Ectodermal cell (in vitro differentiated cells): ENCODE results near the gene TMEM273.

Source experiments
- H3K27ac ChIP-seq: 2 replicates; pipeline ENCODE4 v1.7.0; 2013; ENCODE audit warnings: mild to moderate bottlenecking, low read depth, low read length; ENCODE audit not compliant: insufficient read depth, poor library complexity, severe bottlenecking
- H3K27me3 ChIP-seq: 2 replicates; pipeline ENCODE4 v1.7.0; 2013; ENCODE audit warnings: mild to moderate bottlenecking, low read length; ENCODE audit not compliant: insufficient read depth, control insufficient read depth, poor library complexity, severe bottlenecking
- H3K36me3 ChIP-seq: one replicate; pipeline ENCODE4 v1.7.0; 2013; ENCODE audit warnings: low read length; ENCODE audit not compliant: control insufficient read depth, insufficient read depth
- H3K4me1 ChIP-seq: one replicate; pipeline ENCODE4 v1.7.0; 2013; ENCODE audit warnings: low read length; ENCODE audit not compliant: control insufficient read depth, insufficient read depth
- H3K4me3 ChIP-seq: 2 replicates; pipeline ENCODE4 v1.7.0; 2013; ENCODE audit warnings: low read depth, low read length, control low read depth; ENCODE audit not compliant: insufficient read depth
- H3K9me3 ChIP-seq: 2 replicates; pipeline ENCODE4 v1.7.0; 2013; ENCODE audit warnings: mild to moderate bottlenecking, low read length, moderate library complexity; ENCODE audit not compliant: control insufficient read depth
- WGBS, 2 experiments: methylation state at CpG; one replicate each; pipeline ENCODE4 v1.1.7; 2013; ENCODE audit warnings: missing lambda C conversion rate in 2 of 2; 5-methylcytosine and 5-hydroxymethylcytosine counted together

Gene TMEM273

GRCh38 chr10:49222170-49222569, 34.0 kb upstream of the TMEM273 start:
- Histone ChIP-seq H3K36me3 (no peaks in the 10 kb centered on the region), H3K27ac (no peak overlapping the region), H3K4me3 (no peak overlapping the region), H3K27me3 (no peaks in the 10 kb centered on the region), H3K4me1 (no peaks in the 10 kb centered on the region), H3K9me3 (no peaks in the 10 kb centered on the region)
- 91 to 98% methylated on average over 3 of the region's 3 CpGs for WGBS, 2 experiments

- 92% methylated on average over 2 of the region's 2 CpGs for WGBS, 2 experiments
- no peaks in the 10 kb centered on the region for H3K4me1 ChIP-seq
- no peaks in the 10 kb centered on the region for H3K27me3 ChIP-seq
These were observed 32.5 kb upstream of the TMEM273 start for GRCh38 chr10:49220679-49221078.

GRCh38 chr10:49220031-49220430, 31.8 kb upstream of the TMEM273 start:
- 91 to 97% methylated on average over 1 of the region's 1 CpG for WGBS, 2 experiments
- H3K4me1 ChIP-seq = no peaks in the 10 kb centered on the region
- no peak overlapping the region for H3K4me3 ChIP-seq
- H3K27me3 ChIP-seq = no peaks in the 10 kb centered on the region
- no peak overlapping the region for H3K27ac ChIP-seq
- H3K36me3 ChIP-seq = no peaks in the 10 kb centered on the region
- H3K9me3 ChIP-seq = no peaks in the 10 kb centered on the region

More at GRCh38 chr10:49220679-49221078, 32.5 kb upstream of the TMEM273 start:
- H3K9me3 ChIP-seq = no peaks in the 10 kb centered on the region
- no peak overlapping the region for H3K27ac ChIP-seq
- H3K4me3 ChIP-seq = no peak overlapping the region
- no peaks in the 10 kb centered on the region for H3K36me3 ChIP-seq

DNA sequence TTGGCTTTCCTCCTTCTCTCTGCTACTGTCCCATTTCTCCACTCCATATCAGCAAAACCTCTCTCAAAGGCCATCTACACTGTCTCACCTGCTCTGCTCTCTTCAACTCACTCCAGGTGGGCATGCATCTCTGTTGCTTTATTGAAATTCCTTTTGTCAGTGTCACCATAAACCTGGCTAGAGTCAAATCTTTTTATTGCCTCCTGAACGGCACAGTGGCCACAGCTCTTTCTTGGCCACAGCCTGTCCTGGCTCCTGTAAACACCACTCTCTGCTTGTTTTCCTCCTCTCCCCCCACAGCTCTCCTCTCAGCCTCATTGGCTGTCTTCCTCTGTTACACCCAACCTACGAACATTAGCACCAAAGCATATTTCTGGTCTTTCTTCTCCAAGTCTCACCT, 31.1 kb upstream of the TMEM273 start:
- Histone ChIP-seq H3K27me3 (no peaks in the 10 kb centered on the region), H3K4me1 (no peaks in the 10 kb centered on the region), H3K4me3 (no peak overlapping the region), H3K9me3 (no peaks in the 10 kb centered on the region), H3K36me3 (no peaks in the 10 kb centered on the region), H3K27ac (no peak overlapping the region)
- 88 to 89% methylated on average over 2 of the region's 2 CpGs for WGBS, 2 experiments

DNA sequence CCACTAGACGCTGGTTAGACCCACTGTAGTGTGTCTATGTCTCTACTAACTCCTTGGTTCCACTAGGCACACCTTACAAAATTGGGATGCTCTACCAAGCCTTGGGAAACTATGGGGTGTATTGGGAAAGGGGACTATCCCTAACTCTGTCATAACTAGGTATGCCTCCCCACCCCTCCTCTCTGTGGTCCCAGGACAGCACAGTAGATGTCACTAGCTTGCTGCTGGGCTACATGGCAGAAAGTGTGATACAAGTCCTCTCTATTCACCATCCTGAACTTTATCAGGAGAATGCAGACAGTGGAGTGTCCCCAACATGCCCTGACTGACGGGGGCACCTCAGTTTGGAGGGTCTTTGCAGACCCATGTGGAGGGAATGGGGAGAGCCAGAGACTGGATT, 30.3 kb upstream of the TMEM273 start:
- H3K36me3 ChIP-seq = no peaks in the 10 kb centered on the region
- H3K4me1 ChIP-seq = no peaks in the 10 kb centered on the region
- 94 to 97% methylated on average over 2 of the region's 2 CpGs for WGBS, 2 experiments
- H3K27ac ChIP-seq = no peak overlapping the region
- no peak overlapping the region for H3K4me3 ChIP-seq
- no peaks in the 10 kb centered on the region for H3K9me3 ChIP-seq
- no peaks in the 10 kb centered on the region for H3K27me3 ChIP-seq

GRCh38 chr10:49217645-49218044, 29.5 kb upstream of the TMEM273 start:
- Histone ChIP-seq H3K4me1 (peaks cover 6% of the 10 kb centered on the region), H3K4me3 (no peak overlapping the region), H3K27me3 (no peaks in the 10 kb centered on the region), H3K36me3 (no peaks in the 10 kb centered on the region), H3K27ac (no peak overlapping the region), H3K9me3 (no peaks in the 10 kb centered on the region)
- WGBS, 2 experiments = 44 to 66% methylated on average over 2 of the region's 2 CpGs

DNA sequence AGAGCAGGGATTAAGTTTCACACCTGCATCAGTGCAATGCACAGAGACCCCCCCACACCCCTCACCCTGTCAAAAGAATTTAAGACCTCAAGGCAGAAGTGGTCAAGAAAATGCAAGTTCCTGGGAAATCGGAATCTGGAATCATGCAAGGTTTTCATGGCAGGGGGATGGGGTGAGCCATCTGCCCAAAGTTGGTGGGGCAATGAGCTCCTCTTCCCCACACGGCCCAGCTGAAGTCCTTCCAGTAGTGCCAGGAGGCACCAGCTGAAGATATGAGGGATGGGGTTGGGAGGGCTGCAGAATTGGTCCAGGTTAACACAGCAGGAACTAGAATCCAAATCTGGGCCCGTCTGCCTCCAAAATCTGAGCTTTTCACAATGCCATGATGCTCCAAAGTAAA, 25.0 kb upstream of the TMEM273 start:
- no peak overlapping the region for H3K27ac ChIP-seq
- no peaks in the 10 kb centered on the region for H3K36me3 ChIP-seq
- H3K27me3 ChIP-seq = no peaks in the 10 kb centered on the region
- no peak overlapping the region for H3K4me3 ChIP-seq
- WGBS, 2 experiments = 85 to 90% methylated on average over 3 of the region's 3 CpGs
- peaks cover 6% of the 10 kb centered on the region for H3K4me1 ChIP-seq
- no peaks in the 10 kb centered on the region for H3K9me3 ChIP-seq

DNA sequence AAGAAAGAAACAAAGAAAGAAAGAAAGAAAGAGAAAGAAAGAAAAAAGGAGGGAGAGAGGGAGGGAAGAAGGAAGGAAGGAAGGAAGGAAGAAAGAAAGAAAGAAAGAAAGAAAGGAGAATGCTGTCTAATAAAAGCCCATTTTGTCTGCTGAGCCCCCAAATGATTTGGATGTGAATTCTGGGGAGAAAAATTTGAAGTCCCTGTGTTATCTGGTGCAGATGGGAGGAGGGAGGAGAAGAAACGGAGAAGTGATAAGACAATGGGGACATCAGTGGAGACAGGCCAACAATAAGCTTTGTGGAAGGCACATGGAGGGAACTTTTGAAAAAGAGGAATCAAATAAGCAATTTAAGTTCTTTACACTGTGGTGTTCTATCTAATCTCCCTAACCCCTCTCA, 24.6 kb upstream of the TMEM273 start:
- WGBS, 2 experiments = 0 to 14% methylated on average over 1 of the region's 1 CpG
- H3K27ac ChIP-seq = no peak overlapping the region
- H3K36me3 ChIP-seq = no peaks in the 10 kb centered on the region
- H3K27me3 ChIP-seq = no peaks in the 10 kb centered on the region
- H3K4me3 ChIP-seq = no peak overlapping the region
- peaks cover 6% of the 10 kb centered on the region for H3K4me1 ChIP-seq
- H3K9me3 ChIP-seq = no peaks in the 10 kb centered on the region

GRCh38 chr10:49212076-49212475, 23.9 kb upstream of the TMEM273 start:
- Histone ChIP-seq H3K27me3 (no peaks in the 10 kb centered on the region), H3K4me3 (no peak overlapping the region), H3K4me1 (peaks cover 6% of the 10 kb centered on the region), H3K36me3 (no peaks in the 10 kb centered on the region), H3K27ac (no peak overlapping the region), H3K9me3 (no peaks in the 10 kb centered on the region)
- 93 to 97% methylated on average over 1 of the region's 1 CpG for WGBS, 2 experiments

GRCh38 chr10:49208996-49209395, 20.8 kb upstream of the TMEM273 start:
- 88 to 97% methylated on average over 2 of the region's 2 CpGs for WGBS, 2 experiments
- Histone ChIP-seq H3K27me3 (no peaks in the 10 kb centered on the region), H3K4me1 (peaks cover 6% of the 10 kb centered on the region), H3K4me3 (no peak overlapping the region), H3K36me3 (no peaks in the 10 kb centered on the region), H3K9me3 (no peaks in the 10 kb centered on the region), H3K27ac (no peak overlapping the region)

GRCh38 chr10:49207936-49208487, 19.8 kb upstream of the TMEM273 start:
- Histone ChIP-seq H3K27ac (no peak overlapping the region), H3K4me1 (peaks cover 3% of the 10 kb centered on the region), H3K4me3 (no peak overlapping the region), H3K36me3 (no peaks in the 10 kb centered on the region), H3K27me3 (no peaks in the 10 kb centered on the region), H3K9me3 (no peaks in the 10 kb centered on the region)
- WGBS, 2 experiments = 93% methylated on average over 9 of the region's 9 CpGs
